GM12874 (cell line): ENCODE data around the gene ASB4.

ENCODE experiments used
- TF ChIP-seq, protein P1 (sequence below): IDR thresholded peaks from 2 replicates; pipeline ENCODE4 v1.5.1; 2011; ENCODE audit warnings: low read depth, mild to moderate bottlenecking, control low read depth, low read length, moderate library complexity; ENCODE audit not compliant: insufficient read depth

The ASB4 gene

DNA sequence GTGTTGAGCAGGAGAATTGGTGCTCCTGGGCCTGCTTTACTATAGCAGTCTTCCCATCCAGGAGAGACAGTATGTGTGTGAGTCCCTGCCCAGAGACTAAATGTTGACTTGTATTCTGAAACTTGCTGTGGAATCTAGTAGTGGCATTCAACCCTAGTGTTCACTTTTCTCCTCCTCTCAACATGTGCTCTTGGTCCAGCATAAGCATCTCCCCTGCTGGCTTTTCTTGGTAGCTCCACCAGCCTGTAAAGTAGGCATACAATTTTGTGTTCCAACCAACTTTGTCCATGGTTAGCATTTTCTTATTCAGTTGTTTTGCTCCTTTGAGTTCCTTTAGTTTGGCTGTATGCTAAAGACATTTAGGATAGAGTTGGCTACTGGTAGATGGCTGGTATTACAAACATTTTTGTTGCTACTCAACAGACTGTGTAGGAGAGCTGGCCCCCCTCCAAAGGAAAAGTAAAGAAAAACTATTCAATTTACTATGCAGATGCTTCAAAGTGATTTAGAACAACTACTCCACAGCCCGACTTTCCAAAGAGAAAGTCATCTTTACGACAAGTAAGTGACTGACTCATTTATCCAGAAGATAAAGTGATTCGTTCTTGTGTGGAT, 46.0 kb downstream of the ASB4 start:
- TF ChIP-seq, protein P1, sequence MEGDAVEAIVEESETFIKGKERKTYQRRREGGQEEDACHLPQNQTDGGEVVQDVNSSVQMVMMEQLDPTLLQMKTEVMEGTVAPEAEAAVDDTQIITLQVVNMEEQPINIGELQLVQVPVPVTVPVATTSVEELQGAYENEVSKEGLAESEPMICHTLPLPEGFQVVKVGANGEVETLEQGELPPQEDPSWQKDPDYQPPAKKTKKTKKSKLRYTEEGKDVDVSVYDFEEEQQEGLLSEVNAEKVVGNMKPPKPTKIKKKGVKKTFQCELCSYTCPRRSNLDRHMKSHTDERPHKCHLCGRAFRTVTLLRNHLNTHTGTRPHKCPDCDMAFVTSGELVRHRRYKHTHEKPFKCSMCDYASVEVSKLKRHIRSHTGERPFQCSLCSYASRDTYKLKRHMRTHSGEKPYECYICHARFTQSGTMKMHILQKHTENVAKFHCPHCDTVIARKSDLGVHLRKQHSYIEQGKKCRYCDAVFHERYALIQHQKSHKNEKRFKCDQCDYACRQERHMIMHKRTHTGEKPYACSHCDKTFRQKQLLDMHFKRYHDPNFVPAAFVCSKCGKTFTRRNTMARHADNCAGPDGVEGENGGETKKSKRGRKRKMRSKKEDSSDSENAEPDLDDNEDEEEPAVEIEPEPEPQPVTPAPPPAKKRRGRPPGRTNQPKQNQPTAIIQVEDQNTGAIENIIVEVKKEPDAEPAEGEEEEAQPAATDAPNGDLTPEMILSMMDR = no peak

DNA sequence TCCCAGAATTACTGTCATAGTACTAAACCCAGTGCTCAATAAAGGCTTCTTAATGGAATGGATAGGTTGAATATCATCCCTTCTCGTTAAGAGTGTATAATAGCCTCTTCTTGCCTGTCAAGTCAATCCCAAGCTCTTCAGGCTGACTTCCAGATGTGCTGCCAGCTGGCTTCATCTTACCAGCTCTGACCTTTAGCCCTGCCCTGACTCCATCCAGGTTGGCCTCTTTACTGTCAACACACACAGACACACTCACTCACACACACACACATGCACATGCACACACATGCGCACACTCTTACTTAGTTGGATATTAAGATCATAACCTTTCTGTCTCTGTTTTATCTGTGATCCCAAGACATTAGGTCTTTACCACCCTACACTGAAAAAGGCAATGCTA, 49.1 kb downstream of the ASB4 start:
- TF ChIP-seq, protein P1 = no peak

DNA sequence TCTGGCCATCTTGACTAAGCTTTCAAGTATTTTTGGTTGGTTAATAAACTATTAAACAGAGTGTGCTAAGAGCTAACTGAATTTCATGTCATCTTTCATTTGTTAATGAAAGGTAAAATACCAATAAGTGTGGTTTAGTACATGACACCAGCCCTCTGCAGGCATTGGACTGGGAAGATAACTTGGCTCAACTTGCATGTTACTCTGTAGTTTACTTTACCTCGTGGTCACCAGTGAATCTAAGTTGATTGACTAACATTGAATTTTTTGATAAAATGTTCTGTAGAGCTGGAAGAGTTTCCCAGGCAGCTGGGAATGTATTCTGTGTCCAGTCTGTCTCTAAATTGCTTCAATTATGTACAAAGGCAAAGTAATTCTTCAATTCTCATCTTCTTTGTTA, 49.9 kb downstream of the ASB4 start:
- TF ChIP-seq, protein P1 = no peak

DNA sequence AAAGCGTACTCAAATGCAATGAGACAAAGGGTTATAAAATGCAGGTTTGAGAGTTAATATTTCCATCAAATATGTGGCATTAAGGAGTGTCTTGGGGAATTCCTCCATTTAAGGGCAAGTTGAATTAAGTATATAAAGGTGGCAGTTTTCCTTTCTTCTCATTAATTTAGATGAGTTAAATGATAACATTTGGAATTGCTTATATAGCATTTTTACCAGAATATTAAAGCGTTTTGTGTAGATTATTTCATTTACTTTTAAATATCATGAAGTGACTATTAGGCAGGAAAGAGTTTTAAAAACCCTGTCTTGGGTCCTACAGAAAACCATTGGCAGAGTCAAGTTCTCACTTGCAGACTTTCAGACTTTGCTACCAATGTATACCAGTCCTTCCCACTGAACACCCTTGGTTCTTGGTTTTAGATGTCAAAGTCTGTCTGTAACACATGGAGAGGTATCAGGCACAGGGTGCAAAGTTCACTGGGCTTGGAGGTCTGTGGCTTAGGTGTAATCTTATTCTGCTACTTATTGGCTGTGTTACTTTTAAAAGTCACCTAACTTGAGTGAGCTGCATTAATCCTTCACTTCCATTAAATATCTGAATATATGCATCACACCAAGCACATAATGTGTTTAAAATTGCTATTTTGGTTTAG, 51.0 kb downstream of the ASB4 start:
- TF ChIP-seq, protein P1 = no peak

DNA sequence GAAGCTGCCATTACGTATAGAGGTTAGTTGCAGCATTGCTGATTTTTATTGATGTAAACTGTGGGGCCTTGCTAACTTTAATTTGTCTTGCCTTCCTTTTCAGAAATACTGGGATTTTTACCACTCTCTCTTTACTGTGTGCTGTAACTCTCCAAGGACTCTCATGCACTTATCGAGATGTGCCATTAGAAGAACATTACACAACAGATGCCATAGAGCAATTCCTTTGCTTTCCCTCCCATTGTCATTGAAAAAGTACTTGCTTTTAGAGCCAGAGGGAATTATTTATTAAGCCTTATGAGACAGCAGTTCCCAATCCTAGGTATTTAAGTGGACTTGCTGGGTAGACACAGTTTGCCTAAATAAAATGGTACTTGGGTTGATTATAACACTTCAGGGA, 51.7 kb downstream of the ASB4 start:
- TF ChIP-seq, protein P1 = no peak

DNA sequence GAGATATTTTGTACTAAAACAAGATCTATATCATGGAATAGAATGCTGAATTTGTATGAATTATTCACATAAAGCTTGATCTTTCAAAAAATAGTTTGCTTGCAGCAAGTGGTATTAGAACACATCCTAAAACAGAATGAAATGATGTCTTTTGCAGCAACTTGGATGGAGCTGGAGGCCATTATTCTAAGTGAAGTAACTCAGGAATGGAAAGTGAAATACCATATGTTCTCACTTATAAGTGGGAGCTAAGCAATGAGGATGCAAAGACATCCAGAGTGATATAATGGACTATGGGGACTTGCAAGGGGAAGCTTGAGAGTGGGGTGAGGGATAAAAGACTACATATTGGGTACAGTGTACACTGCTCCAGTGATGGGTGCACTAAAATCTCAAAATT, 53.7 kb downstream of the ASB4 start:
- TF ChIP-seq, protein P1 = no peak

DNA sequence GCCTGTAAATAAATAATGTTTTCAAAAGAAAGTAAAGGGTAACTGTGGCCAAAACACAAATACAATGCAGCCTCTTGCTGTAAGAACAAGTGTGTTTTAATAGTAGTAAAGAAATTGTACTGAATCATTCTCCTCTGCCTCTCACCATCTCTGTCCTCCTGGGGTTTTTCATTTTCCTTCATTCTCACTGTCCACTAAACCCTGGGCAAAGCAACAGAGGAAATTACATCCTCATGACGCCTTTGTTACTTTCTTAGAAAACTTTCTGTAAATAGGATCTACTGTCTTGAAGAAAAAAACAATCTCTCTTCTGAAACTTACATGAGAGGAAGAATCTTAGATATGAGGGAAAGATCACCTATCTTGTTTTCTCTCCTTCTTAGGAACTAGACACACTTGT, 54.6 kb downstream of the ASB4 start:
- TF ChIP-seq, protein P1 = no peak
